Anterior cingulate cortex (tissue), 58 donors: ENCODE data around the gene AOC3.
A peak's percentile ranks its signal among the peaks of the same experiment; 100 is the strongest.
"Not testable (repeated sequence)": the region's sequence is repeated elsewhere in the genome, so short reads cannot be mapped to it uniquely, and the experiment has no call there.

Source experiments
- DNase-seq, 58 donors: peaks; one replicate each; lab custom pipeline; 2025; lab: John Stamatoyannopoulos, UW

AOC3 gene

DNA sequence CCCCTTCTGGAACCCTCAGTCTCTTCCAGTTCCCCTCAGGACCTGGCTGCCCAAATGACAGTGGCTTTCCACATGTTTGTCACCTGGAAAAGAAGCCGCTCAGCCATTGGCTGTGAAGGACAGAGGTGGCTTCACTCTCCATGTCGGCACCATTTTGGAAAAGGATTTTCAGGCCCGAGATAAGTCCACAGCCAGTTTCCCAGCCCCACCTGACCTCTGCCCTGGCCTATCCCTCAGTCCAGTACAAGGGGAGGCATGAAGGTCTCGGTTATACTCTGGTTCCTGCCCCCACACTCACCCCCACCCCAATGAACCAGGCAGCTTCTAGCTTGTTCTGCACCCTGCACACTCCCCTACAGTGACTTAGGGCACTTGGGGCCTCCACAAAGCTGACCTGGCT lies 15.2 kb downstream of the AOC3 start:
- DNase-seq = no peak

DNA sequence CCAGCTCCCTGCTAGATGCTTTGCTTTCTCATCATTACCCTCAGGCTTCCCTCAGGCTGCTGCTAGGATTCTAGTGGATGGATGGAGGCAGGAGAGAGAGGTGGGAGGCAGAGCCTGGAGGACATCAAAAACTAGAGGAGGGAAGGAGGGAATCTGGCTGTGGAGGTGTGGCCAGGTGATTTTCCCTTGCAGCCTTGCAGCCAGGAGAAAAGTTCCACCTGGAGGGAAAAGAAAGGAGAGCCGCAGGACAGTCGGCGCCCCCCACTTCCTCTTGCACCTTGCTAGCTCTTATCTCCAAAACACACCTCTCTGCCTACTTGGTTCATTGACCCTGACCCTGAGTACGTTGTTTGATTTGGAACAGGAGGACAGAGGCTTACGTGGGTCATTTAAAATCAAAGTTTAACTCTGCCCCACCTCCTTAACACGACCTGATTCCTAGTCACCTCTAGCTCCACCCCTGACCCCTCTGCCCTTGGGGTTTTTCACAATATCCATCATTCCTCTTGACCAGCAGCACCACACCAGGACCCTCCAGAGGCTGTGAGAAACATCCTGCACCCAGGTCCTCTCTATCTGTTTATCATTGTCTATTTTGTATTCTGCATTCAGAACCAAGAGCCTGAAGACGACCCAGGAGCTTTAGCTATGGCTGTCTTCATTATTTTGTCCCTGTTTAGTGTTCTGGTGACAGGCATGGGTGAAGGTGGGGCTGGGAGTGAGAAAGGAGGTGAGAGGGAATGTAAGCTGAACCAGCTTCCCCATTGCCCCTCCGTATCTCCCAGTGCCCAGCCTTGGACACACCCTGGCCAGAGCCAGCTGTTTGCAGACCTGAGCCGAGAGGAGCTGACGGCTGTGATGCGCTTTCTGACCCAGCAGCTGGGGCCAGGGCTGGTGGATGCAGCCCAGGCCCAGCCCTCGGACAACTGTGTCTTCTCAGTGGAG lies 15.9 kb downstream of the AOC3 start:
- DNase-seq = no peak

DNA sequence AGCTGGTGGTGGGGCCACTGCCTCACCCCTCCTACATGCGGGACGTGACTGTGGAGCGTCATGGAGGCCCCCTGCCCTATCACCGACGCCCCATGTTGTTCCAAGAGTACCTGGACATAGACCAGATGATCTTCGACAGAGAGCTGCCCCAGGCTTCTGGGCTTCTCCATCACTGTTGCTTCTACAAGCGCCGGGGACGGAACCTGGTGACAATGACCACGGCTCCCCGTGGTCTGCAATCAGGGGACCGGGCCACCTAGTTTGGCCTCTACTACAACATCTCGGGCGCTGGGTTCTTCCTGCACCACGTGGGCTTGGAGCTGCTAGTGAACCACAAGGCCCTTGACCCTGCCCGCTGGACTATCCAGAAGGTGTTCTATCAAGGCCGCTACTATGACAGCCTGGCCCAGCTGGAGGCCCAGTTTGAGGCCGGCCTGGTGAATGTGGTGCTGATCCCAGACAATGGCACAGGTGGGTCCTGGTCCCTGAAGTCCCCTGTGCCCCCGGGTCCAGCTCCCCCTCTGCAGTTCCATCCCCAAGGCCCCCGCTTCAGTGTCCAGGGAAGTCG lies 16.8 kb downstream of the AOC3 start:
- not testable (repeated sequence) for DNase-seq

DNA sequence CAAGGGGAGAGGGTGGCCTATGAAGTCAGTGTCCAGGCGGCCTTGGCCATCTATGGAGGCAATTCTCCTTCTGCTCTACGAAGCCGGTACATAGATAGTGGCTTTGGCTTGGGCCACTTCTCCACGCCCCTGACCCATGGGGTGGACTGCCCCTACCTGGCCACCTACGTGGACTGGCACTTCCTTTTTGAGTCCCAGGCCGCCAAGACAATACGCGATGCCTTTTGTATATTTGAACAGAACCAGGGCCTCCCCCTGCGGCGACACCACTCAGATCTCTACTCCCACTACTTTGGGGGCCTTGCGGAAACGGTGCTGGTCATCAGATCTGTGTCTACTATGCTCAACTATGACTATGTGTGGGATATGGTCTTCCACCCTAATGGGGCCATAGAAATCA lies 17.3 kb downstream of the AOC3 start:
- DNase-seq = no peak

DNA sequence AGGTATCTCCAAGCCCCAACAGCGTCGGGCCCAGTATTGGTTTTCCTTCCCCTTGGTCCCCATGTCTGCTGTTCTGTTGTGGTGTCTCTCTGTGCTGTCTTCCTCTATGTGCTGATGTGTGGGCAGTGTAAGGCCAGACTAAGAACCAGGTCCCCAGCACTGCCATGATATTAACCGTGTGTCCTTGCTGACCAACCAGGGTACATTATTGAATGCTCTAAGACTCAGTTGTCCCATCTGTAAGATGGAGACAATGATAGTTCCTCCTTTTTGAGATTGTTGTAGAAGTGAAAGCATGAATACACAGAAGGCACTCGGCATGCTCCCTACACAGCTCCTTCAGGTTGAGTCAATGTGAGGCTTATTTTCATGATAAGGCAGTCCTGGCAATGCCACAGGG lies 20.6 kb downstream of the AOC3 start:
- no peak for DNase-seq

DNA sequence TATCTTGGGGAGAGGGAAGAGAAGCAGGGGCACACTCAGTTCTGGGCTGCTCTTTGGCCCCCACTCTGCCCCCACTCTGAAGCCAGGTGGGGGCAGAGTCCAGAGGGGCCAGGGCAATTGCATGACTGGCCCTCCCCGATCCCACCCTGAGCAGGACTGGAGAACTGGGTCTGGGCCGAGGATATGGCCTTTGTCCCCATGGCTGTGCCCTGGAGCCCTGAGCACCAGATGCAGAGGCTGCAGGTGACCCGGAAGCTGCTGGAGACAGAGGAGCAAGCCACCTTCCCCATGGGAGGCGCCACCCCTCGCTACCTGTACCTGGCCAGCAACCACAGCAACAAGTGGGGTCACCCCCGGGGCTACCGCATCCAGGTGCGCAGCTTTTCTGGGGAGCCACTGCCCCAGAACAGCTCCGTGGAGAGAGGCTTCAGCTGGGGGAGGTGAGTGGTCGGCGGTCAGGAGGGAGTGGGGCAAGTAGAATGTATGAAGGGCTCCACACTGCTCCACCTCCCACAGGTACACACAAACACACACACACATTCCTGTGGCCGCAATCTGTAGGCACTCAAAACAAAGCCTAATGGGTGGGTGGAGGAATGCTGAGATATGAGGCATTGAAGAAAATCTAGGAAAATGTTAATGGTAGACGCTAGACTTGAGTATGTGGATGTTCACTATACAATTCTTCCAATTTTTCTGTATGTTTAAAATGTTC lies 21.4 kb downstream of the AOC3 start:
- DNase-seq = no peak

DNA sequence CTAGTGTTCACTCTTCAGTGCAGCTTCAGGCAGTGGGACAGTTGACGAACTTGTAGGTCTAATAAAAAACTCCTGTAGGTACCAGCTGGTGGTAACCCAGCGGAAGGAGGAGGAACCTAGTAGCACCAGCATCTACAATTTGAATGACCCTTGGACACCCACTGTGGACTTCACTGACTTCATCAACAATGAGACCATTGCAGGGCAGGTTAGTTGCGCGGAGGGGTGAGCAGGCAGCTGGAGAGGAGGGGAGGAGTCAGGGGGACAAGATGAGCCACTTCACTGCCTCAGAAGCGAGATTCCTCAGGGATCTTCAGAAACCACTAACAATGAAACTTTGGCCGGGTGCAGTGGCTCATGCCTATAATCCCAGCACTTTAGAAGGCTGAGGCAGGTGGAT lies 22.3 kb downstream of the AOC3 start:
- no peak for DNase-seq

DNA sequence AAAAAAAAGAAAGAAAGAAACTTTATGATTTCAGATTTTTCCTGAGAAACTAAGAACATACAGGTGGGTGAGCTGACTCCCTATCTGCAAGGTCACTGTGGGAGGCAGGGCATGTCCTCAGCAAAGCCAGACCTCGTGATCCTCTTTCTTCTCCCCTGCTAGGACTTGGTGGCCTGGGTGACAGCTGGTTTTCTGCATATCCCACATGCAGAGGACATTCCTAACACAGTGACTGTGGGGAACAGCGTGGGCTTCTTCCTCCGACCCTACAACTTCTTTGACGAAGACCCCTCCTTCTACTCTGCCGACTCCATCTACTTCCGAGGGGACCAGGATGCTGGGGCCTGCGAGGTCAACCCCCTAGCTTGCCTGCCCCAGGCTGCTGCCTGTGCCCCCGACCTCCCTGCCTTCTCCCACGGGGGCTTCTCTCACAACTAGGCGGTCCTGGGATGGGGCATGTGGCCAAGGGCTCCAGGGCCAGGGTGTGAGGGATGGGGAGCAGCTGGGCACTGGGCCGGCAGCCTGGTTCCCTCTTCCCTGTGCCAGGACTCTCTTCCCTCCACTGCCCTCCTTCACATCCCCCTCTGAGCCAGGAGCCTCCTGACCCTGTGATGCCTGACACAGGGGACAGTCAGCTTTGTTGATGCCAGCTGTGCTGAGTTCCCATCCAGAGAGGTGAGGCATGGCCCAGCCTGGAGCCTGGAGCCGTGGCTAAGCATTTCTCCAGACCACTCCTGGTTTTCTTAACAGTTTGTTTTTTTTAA lies 23.1 kb downstream of the AOC3 start:
- DNase-seq = not testable (repeated sequence)

DNA sequence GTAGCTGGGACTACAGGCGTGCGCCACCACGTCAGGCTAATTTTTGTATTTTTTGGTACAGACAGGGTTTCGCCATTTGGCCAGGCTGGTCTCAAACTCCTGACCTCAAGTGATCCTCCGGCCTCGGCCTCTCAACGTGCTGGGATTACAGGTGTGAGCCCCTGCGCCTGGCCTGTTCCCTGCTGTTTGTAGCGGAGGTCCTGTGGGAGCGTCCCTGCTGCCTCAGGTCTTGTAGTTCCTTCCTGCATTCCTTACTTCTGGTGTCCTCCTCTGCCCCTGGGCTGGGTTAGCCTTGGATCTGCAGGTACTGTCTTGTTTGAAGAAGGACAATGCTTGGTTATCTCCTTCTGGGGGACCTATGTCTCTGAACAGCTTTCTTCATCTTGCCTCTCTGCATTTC lies 26.0 kb downstream of the AOC3 start:
- DNase-seq = no peak

DNA sequence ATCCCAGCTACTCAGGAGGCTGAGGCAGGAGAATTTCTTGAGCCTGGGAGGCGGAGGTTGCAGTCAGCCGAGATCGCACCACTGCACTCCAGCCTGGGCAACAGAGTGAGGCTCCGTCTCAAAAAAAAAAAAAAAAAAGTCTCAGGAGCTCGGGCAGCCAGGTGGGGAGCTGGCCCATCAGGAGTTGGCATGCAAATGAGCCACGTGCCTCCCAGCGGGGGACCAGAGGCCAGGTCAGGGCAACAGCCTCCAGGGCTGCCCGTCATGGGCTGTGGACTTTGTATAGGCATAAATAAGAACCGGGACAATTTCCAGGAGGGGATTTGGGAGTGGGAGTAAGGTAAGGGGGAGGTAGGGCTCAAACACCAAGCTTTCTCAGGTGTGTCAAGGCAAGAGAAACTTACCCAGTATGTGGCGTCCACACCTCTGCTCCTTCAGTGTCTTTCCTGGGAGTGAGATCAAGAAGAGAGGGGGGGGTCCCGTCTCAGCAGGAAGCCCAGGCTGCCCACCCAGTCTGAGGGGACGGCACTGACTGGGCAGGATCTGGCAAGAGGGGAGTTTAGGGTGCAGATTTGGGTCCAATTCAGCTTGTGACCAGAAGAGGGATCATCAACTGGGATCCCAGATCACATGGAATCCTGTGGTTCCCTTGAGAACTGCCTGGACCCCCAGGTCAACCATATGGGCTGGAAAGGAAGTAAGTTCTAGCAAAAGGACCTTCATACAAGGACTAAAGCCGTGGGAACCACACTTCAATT lies 27.3 kb downstream of the AOC3 start:
- DNase-seq = no peak

DNA sequence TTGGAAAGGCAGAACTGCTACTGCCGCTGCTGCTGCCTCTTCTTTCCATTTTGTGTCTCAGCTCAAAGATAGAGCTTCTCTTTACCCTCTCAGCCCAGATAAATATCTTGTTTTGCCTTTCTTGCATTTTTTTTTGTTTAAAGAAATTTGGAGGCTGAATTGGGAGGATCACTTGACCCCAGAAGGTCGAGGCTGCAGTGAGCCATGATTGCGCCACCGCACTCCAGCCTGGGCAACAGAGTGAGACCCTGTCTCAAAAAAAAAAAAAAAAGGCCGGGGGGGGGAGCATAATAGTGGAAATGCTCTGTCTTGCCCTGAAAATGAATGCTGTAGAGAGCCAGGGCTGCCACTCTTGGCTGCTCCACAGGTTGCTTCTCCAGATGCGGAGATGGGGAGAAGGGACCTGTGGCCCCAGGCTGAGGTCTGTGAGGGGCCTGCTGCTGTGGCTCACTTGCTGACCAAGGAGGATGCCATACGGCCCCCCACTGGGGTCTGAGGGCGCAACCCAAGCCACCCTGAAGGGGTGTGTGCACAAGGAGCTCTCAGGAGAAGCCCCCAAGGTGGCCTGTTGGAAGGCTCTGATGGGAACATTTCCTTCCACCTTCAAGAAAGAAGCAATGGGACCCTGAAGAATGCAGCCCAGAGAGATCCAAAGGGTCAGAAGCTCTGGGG lies 28.1 kb downstream of the AOC3 start:
- DNase-seq = no peak

DNA sequence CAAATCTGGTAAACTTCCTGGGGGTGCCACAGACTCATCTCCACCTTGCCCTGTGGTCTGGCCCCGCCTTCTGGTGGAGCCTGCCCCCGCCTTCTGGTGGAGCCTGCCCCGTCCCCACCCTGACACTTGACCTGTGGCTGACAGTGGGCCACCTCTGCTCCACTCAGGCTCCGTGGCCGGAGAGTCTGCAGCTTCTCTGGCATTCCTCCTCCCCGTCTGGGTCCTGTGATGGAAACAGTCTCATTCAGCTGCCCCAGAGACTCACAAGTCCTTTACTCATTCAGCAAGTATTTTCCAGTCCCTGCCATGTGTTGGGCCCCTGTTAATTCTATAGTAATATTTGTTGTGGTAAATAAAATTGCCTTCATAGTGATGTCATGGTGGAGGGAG lies 28.6 kb downstream of the AOC3 start:
- DNase-seq = no peak

DNA sequence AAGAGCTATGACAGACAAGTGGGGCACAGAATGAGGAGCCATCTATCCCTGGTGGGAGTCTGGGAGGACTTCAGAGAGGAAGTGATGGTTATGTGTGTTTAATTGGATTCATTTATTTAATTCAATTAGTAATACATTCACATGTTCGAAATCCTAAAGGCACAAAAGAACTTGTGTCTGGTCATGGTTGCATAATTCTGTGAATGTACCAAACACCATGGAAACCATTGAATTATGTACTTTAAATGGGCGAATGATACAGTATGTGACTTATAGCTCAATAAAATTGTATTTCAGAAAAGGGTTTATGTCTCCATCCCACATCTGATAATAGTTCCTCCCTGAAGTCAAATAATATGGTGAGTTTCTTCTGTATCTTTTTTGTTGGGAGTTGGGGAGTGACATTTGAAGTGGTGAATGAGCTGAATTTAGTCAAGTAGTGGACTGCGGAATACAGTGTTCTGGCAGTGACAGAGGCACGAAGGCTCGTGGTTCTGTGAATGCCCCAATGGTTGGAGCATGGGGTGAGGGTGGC lies 29.8 kb downstream of the AOC3 start:
- DNase-seq = peak in 1 of 58 donors; percentile 7

DNA sequence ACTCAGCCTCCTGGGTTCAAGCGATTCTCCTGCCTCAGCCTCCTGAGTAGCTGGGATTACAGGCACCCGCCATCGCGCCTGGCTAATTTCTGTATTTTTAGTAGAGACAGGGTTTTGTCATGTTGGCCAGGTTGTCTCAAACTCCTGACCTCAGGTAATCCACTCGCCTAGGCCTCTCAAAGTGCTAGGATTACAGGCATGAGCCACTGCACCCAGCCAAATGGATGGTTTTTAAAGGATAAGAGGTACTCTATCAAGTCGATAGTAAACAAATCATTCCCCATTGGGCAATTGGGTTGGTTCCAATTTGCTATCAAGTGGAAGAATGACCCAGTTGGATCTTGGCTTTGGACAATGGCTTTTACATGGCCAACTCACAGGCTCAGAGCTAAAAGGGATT lies 30.7 kb downstream of the AOC3 start:
- DNase-seq = not testable (repeated sequence)

DNA sequence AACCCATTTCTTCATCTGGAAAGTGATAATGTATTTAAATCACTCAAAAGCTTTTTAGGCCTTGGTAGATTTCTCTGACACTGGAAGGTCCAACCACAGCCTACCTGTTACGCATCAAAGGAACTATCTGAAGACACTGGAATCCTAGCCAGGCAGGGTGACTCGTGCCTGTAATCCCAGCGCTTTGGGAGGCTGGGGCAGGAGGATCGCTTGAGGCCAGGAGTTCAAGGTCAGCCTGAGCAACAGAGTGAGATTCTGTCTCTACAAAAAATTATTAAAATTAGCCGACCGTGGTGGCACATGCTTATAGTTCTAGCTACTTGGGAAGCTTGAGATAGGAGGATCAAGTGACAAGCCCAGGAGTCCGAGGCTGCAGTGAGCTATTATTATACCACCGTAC lies 31.2 kb downstream of the AOC3 start:
- no peak for DNase-seq

DNA sequence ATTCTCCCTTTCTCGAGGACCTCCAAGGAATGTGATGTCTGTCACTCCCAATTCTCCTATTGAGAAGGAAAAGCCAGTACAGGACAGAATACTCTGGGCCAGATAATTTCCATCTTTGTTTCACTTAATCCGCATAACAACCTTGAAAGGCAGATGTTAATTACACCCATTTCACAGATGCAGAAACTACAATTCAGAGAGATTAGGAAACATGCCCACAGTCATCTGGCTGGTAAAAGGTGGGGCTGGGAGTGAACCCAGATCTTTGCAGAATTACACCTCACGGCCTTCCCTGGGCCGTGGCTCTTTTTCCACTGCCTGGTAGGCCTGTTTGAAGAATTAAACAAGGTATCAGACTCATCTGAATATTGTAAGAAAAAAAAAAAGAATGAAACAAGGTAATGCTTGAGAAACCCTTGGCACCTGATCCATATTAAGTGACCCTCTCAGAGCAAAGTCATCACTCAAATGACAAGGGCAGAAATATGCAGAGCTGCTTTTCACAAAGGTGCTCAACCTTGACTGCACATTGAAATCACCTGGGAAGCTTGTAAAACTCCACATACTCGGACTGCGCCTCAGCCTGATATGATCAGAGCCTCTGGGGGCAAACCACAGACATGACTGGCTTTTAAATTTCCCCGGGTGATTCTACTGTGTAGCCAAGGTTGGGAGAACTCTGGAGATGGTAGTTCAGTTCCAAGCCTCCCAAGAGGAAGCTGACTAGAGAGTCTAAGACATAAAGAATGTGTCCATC lies 33.0 kb downstream of the AOC3 start:
- no peak for DNase-seq

DNA sequence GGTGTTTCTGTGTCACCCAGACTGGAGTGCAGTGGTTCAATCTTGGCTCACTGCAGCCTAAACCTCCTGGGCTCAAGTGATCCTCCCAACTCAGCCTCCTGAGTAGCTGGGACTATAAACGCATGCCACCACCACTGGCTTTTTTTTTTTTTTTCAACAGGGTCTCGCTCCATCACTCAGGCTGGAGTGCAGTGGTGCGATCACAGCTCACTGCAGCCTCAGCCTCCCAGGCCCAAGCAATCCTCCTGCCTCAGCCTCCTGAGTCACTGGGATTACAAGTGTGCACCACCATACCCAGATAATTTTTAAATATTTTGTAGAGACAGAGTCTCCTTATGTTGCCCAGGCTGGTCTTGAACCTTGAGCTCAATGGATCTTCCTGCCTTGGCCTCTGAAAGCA lies 34.8 kb downstream of the AOC3 start:
- not testable (repeated sequence) for DNase-seq
